GM12878 (cell line): Measurements from ENCODE around the gene THADA. TPM values are rescaled to one million over a fixed set of nuclear protein-coding genes. Genes with fewer than 3 reads are reported as not detected.

Experiments
- ATAC-seq: fragments of 200-7000 bp; cut with Tn5 transposase; 3 replicates; pipeline ENCODE4 v1.9.1; 2020; ENCODE audit warnings: mild to moderate bottlenecking, moderate library complexity
- BruUV-seq: library from RNA; stranded (reverse); fragments of 400-500 nt; replicated peaks from 2 replicates; lab custom pipeline; 2021; lab: Mats Ljungman, UMichigan
- CTCF ChIA-PET: fragments of 300-600 bp; sonication (Branson Sonifier 250); formaldehyde crosslinking; extraction: SDS; loops from one replicate; lab custom pipeline; 2021; ENCODE audit warnings: inconsistent platforms; lab: Yijun Ruan, JAX
- POLR2A ChIA-PET: fragments of 350-600 bp; formaldehyde crosslinking; extraction: SDS; loops from one replicate; lab custom pipeline; 2021; ENCODE audit warnings: inconsistent platforms; lab: Charles Lee
- RAD21 ChIA-PET: fragments of 300-600 bp; sonication (Branson Sonifier 250); formaldehyde crosslinking; loops from one replicate; lab custom pipeline; 2023; ENCODE audit warnings: antibody characterized with exemption; ENCODE audit not compliant: unreplicated experiment; lab: Charles Lee
- SMC1A ChIA-PET: fragments of 300-600 bp; sonication (Branson Sonifier 250); formaldehyde crosslinking; loops from one replicate; lab custom pipeline; 2023; ENCODE audit not compliant: unreplicated experiment, uncharacterized antibody; lab: Charles Lee
- DNase-seq: peaks from one replicate; pipeline ENCODE4 v3.0.0-alpha.2; 2011; ENCODE audit warnings: low read depth, low spot score
- FAIRE-seq: peaks from 3 replicates; lab custom pipeline; 2011; peaks lifted over from hg19 to GRCh38; lab: Jason Lieb, UNC
- H2AFZ ChIP-seq: 2 replicates; pipeline ENCODE4 v1.6.0; 2011; ENCODE audit warnings: low read depth, low read length, control low read depth; ENCODE audit not compliant: control insufficient read depth
- H3K27ac ChIP-seq: 2 replicates; pipeline ENCODE4 v1.5.1; 2011; ENCODE audit warnings: control low read depth; ENCODE audit not compliant: control insufficient read depth, insufficient read depth
- H3K27me3 ChIP-seq, 2 experiments: replicated peaks in 1 of 2; 2 replicates each; pipeline versions ENCODE4 v1.6.0 to v1.6.1; 2011; ENCODE audit warnings: low read length in 1 of 2; ENCODE audit not compliant: control insufficient read depth in 2 of 2, insufficient read depth in 2 of 2
- H3K36me3 ChIP-seq, 2 experiments: 2 replicates each; pipeline ENCODE4 v1.5.1; 2011; ENCODE audit warnings: low read length in 1 of 2; ENCODE audit not compliant: control insufficient read depth in 2 of 2, insufficient read depth in 2 of 2
- H3K4me1 ChIP-seq: 2 replicates; pipeline ENCODE4 v1.6.1; 2011; ENCODE audit warnings: mild to moderate bottlenecking, low read length, moderate library complexity, mixed read lengths; ENCODE audit not compliant: control insufficient read depth, insufficient read depth
- H3K4me2 ChIP-seq: 2 replicates; pipeline ENCODE4 v1.6.0; 2011; ENCODE audit warnings: control low read depth; ENCODE audit not compliant: control insufficient read depth, insufficient read depth
- H3K4me3 ChIP-seq: fragments of 200-600 bp; sonication (generic); 2 replicates; pipeline ENCODE4 v1.5.1; 2016
- H3K79me2 ChIP-seq: 2 replicates; pipeline ENCODE4 v1.6.0; 2011; ENCODE audit warnings: low read length; ENCODE audit not compliant: control insufficient read depth, insufficient read depth
- H3K9ac ChIP-seq: 2 replicates; pipeline ENCODE4 v1.8.0; 2011; ENCODE audit warnings: low read length, control low read depth, mixed read lengths; ENCODE audit not compliant: control insufficient read depth, insufficient read depth
- H3K9me3 ChIP-seq: replicated peaks from 3 replicates; pipeline ENCODE4 v1.5.1; 2011; ENCODE audit warnings: mild to moderate bottlenecking, low read length; ENCODE audit not compliant: control insufficient read depth, insufficient read depth
- H4K20me1 ChIP-seq: 2 replicates; pipeline ENCODE4 v1.6.0; 2011; ENCODE audit not compliant: control insufficient read depth, insufficient read depth
- BHLHE40 ChIP-seq, 2 experiments: fragments of 450-650 bp in 1 of 2; IDR thresholded peaks; 2 replicates each; pipeline ENCODE4 v1.6.1; 2011 to 2017; ENCODE audit warnings: low read depth in 2 of 2, borderline replicate concordance in 1 of 2, improper control_type of control experiment in 1 of 2, low read length in 1 of 2, mild to moderate bottlenecking in 1 of 2
- CHD4 ChIP-seq: fragments of 200-600 bp; sonication (generic); IDR thresholded peaks from 2 replicates; pipeline ENCODE4 v1.6.1; 2016; ENCODE audit warnings: mild to moderate bottlenecking
- MYC ChIP-seq: IDR thresholded peaks from 2 replicates; pipeline ENCODE4 v1.6.1; 2011; ENCODE audit warnings: mild to moderate bottlenecking, low read length, moderate library complexity, inconsistent platforms; ENCODE audit not compliant: insufficient read depth, insufficient replicate concordance, insufficient read length, severe bottlenecking
- NFIC ChIP-seq: IDR thresholded peaks from 2 replicates; pipeline ENCODE4 v1.6.1; 2012; ENCODE audit warnings: low read depth, mild to moderate bottlenecking, inconsistent platforms, low read length, moderate library complexity
- PML ChIP-seq: IDR thresholded peaks from 2 replicates; pipeline ENCODE4 v1.6.1; 2012; ENCODE audit warnings: low read length, inconsistent platforms
- RELA ChIP-seq: fragments of 450-650 bp; IDR thresholded peaks from 2 replicates; pipeline ENCODE4 v1.8.0; 2014; ENCODE audit warnings: borderline replicate concordance; ENCODE audit not compliant: partially characterized antibody
- STAT1 ChIP-seq: fragments of 450-650 bp; conservative IDR thresholded peaks from 2 replicates; pipeline ENCODE4 v1.6.1; 2014; ENCODE audit warnings: antibody characterized with exemption, mild to moderate bottlenecking
- TARDBP ChIP-seq: IDR thresholded peaks from 2 replicates; pipeline ENCODE4 v1.6.1; 2016; ENCODE audit warnings: borderline replicate concordance
- in situ Hi-C: fragments of 300-500 bp; cut with MboI; formaldehyde crosslinking; loops from 9 replicates; pipeline ENCODE4 v1.14.3; 2018; ENCODE audit warnings: mixed read lengths
- intact Hi-C: fragments of 100-400 bp; cut with micrococcal nuclease; formaldehyde crosslinking; loops from one replicate; pipeline ENCODE4 v1.14.2; 2022; ENCODE audit not compliant: unreplicated experiment
- polyA plus RNA-seq, 11 experiments: library from polyadenylated mRNA; depleted of rRNA in 4 of 11; unstranded in 6 of 11; stranded (reverse) in 5 of 11; fragments of >200 nt; fragmentation: Nextera tagmentation in 4 of 11; fragmentation: Illumina TruSeq in 1 of 11; extraction: Ambion mirVana in 4 of 11; extraction: Trizol in 1 of 11; gene quantifications; 1 replicate in 1 of 11; 2 replicates in 10 of 11; pipeline versions ENCODE4 v1.2.1 to v1.2.3, GENCODE V29; 2011 to 2016; ENCODE audit warnings: inconsistent platforms in 2 of 11, missing spikeins in 2 of 11, low read depth in 1 of 11
- total RNA-seq, 4 experiments: library from RNA; depleted of rRNA in 3 of 4; stranded (reverse); fragments of >200 nt in 3 of 4; fragmentation: Illumina TruSeq in 1 of 4; extraction: Trizol in 1 of 4; gene quantifications; 2 replicates each; pipeline versions ENCODE4 v1.2.1 to v1.2.3, GENCODE V29; 2013 to 2021
- TF ChIP-seq, protein P1 (sequence below): fragments of 450-650 bp; IDR thresholded peaks from 2 replicates; pipeline ENCODE4 v1.6.1; 2017; ENCODE audit warnings: mild to moderate bottlenecking, moderate library complexity
- TF ChIP-seq, protein P2 (sequence below): fragments of 450-650 bp; IDR thresholded peaks from 2 replicates; pipeline ENCODE4 v1.6.1; 2016; ENCODE audit warnings: mild to moderate bottlenecking
- TF ChIP-seq, protein P3 (sequence below): fragments of 450-650 bp; IDR thresholded peaks from 2 replicates; pipeline ENCODE4 v1.6.1; 2017; ENCODE audit warnings: borderline replicate concordance
- TF ChIP-seq, protein P4 (sequence below): fragments of 450-650 bp; IDR thresholded peaks from 2 replicates; pipeline ENCODE4 v1.6.1; 2017; ENCODE audit warnings: mild to moderate bottlenecking, moderate library complexity

THADA gene
- total and polyA plus RNA-seq, 10 of the 15 experiments (the other 5 are each of a cell fraction or from before 2014, with no cell fraction given), result 14.6 to 33.2 (median 23.2) TPM

DNA sequence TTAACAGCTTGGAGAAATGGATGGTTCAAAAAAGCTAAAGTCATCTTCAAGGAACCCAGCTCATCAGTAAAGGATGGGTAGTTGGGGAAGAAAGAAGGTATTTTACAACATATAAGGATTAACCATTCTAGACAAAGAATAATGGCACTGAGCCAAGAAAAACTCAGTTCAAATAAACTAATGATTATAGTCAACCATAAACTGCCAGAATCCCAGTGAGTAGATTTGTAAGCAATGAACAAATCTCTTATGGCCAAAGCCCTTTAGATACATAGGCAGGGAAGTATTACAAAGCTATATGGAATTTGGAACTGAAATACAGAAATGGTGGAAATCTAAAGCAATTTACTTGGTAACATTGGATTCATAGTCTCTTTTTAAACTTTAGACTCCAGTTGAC, 277.0 kb downstream of the THADA start:
- H2AFZ ChIP-seq, result no peak overlapping the region
- ChIA-PET POLR2A (interaction anchor here (1.1 kb wide), 1 partner anchor 25 kb away, joined by 3 read pairs; no protein-coding TSS in a partner anchor), SMC1A (interaction anchor here (0.6 to 1.6 kb wide), 5 partner anchors 10 to 246 kb away, joined by 3 to 4 read pairs (median 3); no protein-coding TSS in a partner anchor), RAD21 (no interaction called here), CTCF (interaction anchor here (0.9 to 1.9 kb wide), 3 partner anchors 9 to 25 kb away, joined by 3 to 4 read pairs (median 4); no protein-coding TSS in a partner anchor)
- H3K9me3 ChIP-seq, result no peaks in the 10 kb centered on the region
- H3K4me2 ChIP-seq, result no peak overlapping the region
- H3K4me1 ChIP-seq, result peaks cover 8% of the 10 kb centered on the region; the same call in 1 of the 2 replicates
- no peak overlapping the region for H3K27ac ChIP-seq
- intact Hi-C loops, result no loop called here
- ATAC-seq (no peak), DNase-seq (no peak), FAIRE-seq (peak; percentile 18)
- no peaks in the 10 kb centered on the region for H4K20me1 ChIP-seq
- no peaks in the 10 kb centered on the region for H3K27me3 ChIP-seq
- no peak overlapping the region for H3K4me3 ChIP-seq
- no TSS peak for BruUV-seq
- H3K36me3 ChIP-seq, result no peaks in the 10 kb centered on the region; a peak in 2 of 4 replicates
- in situ Hi-C loops, result no loop called here
- no peak overlapping the region for H3K9ac ChIP-seq
- H3K79me2 ChIP-seq, result no peaks in the 10 kb centered on the region
- TF ChIP-seq, protein P1, sequence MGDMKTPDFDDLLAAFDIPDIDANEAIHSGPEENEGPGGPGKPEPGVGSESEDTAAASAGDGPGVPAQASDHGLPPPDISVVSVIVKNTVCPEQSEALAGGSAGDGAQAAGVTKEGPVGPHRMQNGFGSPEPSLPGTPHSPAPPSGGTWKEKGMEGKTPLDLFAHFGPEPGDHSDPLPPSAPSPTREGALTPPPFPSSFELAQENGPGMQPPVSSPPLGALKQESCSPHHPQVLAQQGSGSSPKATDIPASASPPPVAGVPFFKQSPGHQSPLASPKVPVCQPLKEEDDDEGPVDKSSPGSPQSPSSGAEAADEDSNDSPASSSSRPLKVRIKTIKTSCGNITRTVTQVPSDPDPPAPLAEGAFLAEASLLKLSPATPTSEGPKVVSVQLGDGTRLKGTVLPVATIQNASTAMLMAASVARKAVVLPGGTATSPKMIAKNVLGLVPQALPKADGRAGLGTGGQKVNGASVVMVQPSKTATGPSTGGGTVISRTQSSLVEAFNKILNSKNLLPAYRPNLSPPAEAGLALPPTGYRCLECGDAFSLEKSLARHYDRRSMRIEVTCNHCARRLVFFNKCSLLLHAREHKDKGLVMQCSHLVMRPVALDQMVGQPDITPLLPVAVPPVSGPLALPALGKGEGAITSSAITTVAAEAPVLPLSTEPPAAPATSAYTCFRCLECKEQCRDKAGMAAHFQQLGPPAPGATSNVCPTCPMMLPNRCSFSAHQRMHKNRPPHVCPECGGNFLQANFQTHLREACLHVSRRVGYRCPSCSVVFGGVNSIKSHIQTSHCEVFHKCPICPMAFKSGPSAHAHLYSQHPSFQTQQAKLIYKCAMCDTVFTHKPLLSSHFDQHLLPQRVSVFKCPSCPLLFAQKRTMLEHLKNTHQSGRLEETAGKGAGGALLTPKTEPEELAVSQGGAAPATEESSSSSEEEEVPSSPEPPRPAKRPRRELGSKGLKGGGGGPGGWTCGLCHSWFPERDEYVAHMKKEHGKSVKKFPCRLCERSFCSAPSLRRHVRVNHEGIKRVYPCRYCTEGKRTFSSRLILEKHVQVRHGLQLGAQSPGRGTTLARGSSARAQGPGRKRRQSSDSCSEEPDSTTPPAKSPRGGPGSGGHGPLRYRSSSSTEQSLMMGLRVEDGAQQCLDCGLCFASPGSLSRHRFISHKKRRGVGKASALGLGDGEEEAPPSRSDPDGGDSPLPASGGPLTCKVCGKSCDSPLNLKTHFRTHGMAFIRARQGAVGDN, result no peak
- TF ChIP-seq, protein P2, sequence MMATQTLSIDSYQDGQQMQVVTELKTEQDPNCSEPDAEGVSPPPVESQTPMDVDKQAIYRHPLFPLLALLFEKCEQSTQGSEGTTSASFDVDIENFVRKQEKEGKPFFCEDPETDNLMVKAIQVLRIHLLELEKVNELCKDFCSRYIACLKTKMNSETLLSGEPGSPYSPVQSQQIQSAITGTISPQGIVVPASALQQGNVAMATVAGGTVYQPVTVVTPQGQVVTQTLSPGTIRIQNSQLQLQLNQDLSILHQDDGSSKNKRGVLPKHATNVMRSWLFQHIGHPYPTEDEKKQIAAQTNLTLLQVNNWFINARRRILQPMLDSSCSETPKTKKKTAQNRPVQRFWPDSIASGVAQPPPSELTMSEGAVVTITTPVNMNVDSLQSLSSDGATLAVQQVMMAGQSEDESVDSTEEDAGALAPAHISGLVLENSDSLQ, result no peak
- TF ChIP-seq TARDBP, result no peak
- TF ChIP-seq BHLHE40 (IDR thresholded peaks at IDR 0.05; ENCODE audit: borderline replicate concordance in 1 of 2, low read depth in 2 of 2, low read length in 1 of 2), result no peak
- TF ChIP-seq NFIC, result no peak
- TF ChIP-seq, protein P3, sequence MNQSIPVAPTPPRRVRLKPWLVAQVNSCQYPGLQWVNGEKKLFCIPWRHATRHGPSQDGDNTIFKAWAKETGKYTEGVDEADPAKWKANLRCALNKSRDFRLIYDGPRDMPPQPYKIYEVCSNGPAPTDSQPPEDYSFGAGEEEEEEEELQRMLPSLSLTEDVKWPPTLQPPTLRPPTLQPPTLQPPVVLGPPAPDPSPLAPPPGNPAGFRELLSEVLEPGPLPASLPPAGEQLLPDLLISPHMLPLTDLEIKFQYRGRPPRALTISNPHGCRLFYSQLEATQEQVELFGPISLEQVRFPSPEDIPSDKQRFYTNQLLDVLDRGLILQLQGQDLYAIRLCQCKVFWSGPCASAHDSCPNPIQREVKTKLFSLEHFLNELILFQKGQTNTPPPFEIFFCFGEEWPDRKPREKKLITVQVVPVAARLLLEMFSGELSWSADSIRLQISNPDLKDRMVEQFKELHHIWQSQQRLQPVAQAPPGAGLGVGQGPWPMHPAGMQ, result no peak
- no peak for TF ChIP-seq STAT1
- TF ChIP-seq RELA, result no peak
- TF ChIP-seq PML, result no peak
- no peak for TF ChIP-seq MYC
- TF ChIP-seq, protein P4, sequence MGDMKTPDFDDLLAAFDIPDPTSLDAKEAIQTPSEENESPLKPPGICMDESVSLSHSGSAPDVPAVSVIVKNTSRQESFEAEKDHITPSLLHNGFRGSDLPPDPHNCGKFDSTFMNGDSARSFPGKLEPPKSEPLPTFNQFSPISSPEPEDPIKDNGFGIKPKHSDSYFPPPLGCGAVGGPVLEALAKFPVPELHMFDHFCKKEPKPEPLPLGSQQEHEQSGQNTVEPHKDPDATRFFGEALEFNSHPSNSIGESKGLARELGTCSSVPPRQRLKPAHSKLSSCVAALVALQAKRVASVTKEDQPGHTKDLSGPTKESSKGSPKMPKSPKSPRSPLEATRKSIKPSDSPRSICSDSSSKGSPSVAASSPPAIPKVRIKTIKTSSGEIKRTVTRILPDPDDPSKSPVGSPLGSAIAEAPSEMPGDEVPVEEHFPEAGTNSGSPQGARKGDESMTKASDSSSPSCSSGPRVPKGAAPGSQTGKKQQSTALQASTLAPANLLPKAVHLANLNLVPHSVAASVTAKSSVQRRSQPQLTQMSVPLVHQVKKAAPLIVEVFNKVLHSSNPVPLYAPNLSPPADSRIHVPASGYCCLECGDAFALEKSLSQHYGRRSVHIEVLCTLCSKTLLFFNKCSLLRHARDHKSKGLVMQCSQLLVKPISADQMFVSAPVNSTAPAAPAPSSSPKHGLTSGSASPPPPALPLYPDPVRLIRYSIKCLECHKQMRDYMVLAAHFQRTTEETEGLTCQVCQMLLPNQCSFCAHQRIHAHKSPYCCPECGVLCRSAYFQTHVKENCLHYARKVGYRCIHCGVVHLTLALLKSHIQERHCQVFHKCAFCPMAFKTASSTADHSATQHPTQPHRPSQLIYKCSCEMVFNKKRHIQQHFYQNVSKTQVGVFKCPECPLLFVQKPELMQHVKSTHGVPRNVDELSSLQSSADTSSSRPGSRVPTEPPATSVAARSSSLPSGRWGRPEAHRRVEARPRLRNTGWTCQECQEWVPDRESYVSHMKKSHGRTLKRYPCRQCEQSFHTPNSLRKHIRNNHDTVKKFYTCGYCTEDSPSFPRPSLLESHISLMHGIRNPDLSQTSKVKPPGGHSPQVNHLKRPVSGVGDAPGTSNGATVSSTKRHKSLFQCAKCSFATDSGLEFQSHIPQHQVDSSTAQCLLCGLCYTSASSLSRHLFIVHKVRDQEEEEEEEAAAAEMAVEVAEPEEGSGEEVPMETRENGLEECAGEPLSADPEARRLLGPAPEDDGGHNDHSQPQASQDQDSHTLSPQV, result no peak
- no peak for TF ChIP-seq CHD4
